GM21423 (cell line): ENCODE measurements around the gene THAP6.
"Not testable (repeated sequence)": the region's sequence is repeated elsewhere in the genome, so short reads cannot be mapped to it uniquely, and the experiment has no call there.

Source experiments
- ATAC-seq: cut with Tn5 transposase; IDR thresholded peaks from one replicate; pipeline ENCODE4 v1.9.1; 2021; ENCODE audit warnings: mild to moderate bottlenecking, moderate library complexity; ENCODE audit not compliant: unreplicated experiment

Gene THAP6

GRCh38 chr4:75525086-75525485 lies 10.8 kb downstream of the THAP6 start:
- no peak for ATAC-seq

- no peak for ATAC-seq
Measured at GRCh38 chr4:75525910-75526309, 11.6 kb downstream of the THAP6 start.

GRCh38 chr4:75527482-75527881 lies 13.2 kb downstream of the THAP6 start:
- ATAC-seq: no peak

GRCh38 chr4:75530556-75531322 lies 16.5 kb downstream of the THAP6 start:
- ATAC-seq: no peak

GRCh38 chr4:75531536-75532143 lies 17.4 kb downstream of the THAP6 start:
- ATAC-seq: not testable (repeated sequence)

- ATAC-seq: not testable (repeated sequence)
Measured at GRCh38 chr4:75533339-75533887, 19.1 kb downstream of the THAP6 start.

- ATAC-seq: not testable (repeated sequence)
Measured at GRCh38 chr4:75533926-75534325, 19.7 kb downstream of the THAP6 start.

- not testable (repeated sequence) for ATAC-seq
Measured at GRCh38 chr4:75537308-75537707, 23.0 kb downstream of the THAP6 start.

GRCh38 chr4:75542824-75543223 lies 28.6 kb downstream of the THAP6 start:
- ATAC-seq: no peak

- not testable (repeated sequence) for ATAC-seq
Measured at GRCh38 chr4:75544220-75544619, 29.9 kb downstream of the THAP6 start.

GRCh38 chr4:75544870-75545269 lies 30.6 kb downstream of the THAP6 start:
- ATAC-seq: no peak

- ATAC-seq: no peak
Measured at GRCh38 chr4:75545526-75545925, 31.3 kb downstream of the THAP6 start.

GRCh38 chr4:75547647-75548387 lies 33.5 kb downstream of the THAP6 start:
- no peak for ATAC-seq

- ATAC-seq: no peak
Measured at GRCh38 chr4:75549019-75549418, 34.7 kb downstream of the THAP6 start.

GRCh38 chr4:75552452-75552851 lies 38.2 kb downstream of the THAP6 start:
- ATAC-seq: no peak

- ATAC-seq: peak; percentile 90
Measured at GRCh38 chr4:75555294-75556164, 41.3 kb downstream of the THAP6 start, which contains the start of gene ODAPH. TSS of gene ODAPH (plus strand) at chr4:75556066. CDS start at chr4:75556083, 17 bp downstream.

GRCh38 chr4:75557696-75558095 lies 43.4 kb downstream of the THAP6 start:
- no peak for ATAC-seq

GRCh38 chr4:75561789-75562188 lies 47.5 kb downstream of the THAP6 start:
- ATAC-seq: no peak

- ATAC-seq: no peak
Measured at GRCh38 chr4:75564023-75564422, 49.8 kb downstream of the THAP6 start.

- no peak for ATAC-seq
Measured at GRCh38 chr4:75565481-75565880, 51.2 kb downstream of the THAP6 start.
